ENCODE measurements around the gene HMX3.

Gene HMX3

GRCh38 chr10:123117644-123118417 is 17.9 kb upstream of the HMX3 start:
- TF ChIP-seq CTCF (IDR thresholded peaks at IDR 0.05; ENCODE audit: poor library complexity, severe bottlenecking) = no peak
- H3K27me3 ChIP-seq (ENCODE audit: insufficient read depth, poor library complexity, severe bottlenecking) = no peaks in the 10 kb centered on the region
- H3K36me3 ChIP-seq (ENCODE audit: low read depth) = no peaks in the 10 kb centered on the region
- ATAC-seq (ENCODE audit: low read depth) (no peak), DNase-seq (ENCODE audit: low spot score) (no peak)
- H3K27ac ChIP-seq (ENCODE audit: poor library complexity, severe bottlenecking) = no peak overlapping the region
- H3K9me3 ChIP-seq (ENCODE audit: severe bottlenecking) = no peaks in the 10 kb centered on the region
- H3K4me1 ChIP-seq (ENCODE audit: insufficient read depth, poor library complexity, severe bottlenecking) = no peaks in the 10 kb centered on the region
- H3K4me3 ChIP-seq (ENCODE audit: severe bottlenecking) = no peak overlapping the region

GRCh38 chr10:123119081-123119480 is 16.7 kb upstream of the HMX3 start:
- Histone ChIP-seq H3K4me3 (ENCODE audit: severe bottlenecking) (no peak overlapping the region), H3K4me1 (ENCODE audit: insufficient read depth, poor library complexity, severe bottlenecking) (no peaks in the 10 kb centered on the region), H3K36me3 (ENCODE audit: low read depth) (no peaks in the 10 kb centered on the region), H3K9me3 (ENCODE audit: severe bottlenecking) (no peaks in the 10 kb centered on the region), H3K27ac (ENCODE audit: poor library complexity, severe bottlenecking) (no peak overlapping the region), H3K27me3 (ENCODE audit: insufficient read depth, poor library complexity, severe bottlenecking) (no peaks in the 10 kb centered on the region)
- ATAC-seq (ENCODE audit: low read depth) = no peak
- no peak for TF ChIP-seq CTCF (IDR thresholded peaks at IDR 0.05; ENCODE audit: poor library complexity, severe bottlenecking)
- no peak for DNase-seq (ENCODE audit: low spot score)

GRCh38 chr10:123126246-123126645 is 9.5 kb upstream of the HMX3 start:
- Histone ChIP-seq H3K4me1 (ENCODE audit: insufficient read depth, poor library complexity, severe bottlenecking) (no peaks in the 10 kb centered on the region), H3K4me3 (ENCODE audit: severe bottlenecking) (no peak overlapping the region), H3K27me3 (ENCODE audit: insufficient read depth, poor library complexity, severe bottlenecking) (peaks cover 6% of the 10 kb centered on the region), H3K36me3 (ENCODE audit: low read depth) (no peaks in the 10 kb centered on the region), H3K27ac (ENCODE audit: poor library complexity, severe bottlenecking) (no peak overlapping the region), H3K9me3 (ENCODE audit: severe bottlenecking) (no peaks in the 10 kb centered on the region)
- TF ChIP-seq CTCF (IDR thresholded peaks at IDR 0.05; ENCODE audit: poor library complexity, severe bottlenecking) = no peak
- ATAC-seq (ENCODE audit: low read depth) = no peak
- no peak for DNase-seq (ENCODE audit: low spot score)

DNA sequence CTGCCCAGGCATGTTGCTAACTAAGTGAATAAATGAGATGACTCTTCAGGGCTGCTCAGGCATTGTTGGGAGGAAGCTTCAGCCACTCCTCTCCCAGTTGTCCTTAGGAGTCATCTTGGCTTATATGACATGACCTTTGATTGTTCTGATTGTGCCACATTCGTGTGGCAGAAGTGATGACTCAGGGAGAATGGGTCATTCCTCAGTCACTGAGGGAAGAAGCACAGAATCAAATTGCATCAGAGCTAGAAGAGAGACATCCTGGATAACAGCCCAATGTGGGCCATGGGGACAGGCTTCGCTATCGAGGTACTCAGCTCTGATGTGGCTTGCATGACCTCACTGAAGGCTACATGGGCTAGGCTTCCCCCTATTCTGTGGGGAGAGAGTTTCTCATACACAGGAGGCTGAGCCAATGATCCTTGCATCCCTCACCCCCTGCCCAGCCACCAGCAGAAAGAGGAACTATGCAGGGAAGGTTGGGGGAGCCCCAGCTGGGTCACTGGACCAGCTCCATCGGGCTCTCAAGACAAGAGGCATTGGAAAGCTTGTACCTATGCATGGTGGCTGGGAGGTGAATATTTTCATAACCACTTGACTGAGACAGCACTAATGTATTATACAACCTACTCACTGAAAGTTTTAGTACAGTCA is 6.0 kb upstream of the HMX3 start:
- ATAC-seq (ENCODE audit: low read depth) (no peak; the same call in 2 of the 3 replicates), DNase-seq (ENCODE audit: low spot score) (no peak)
- no peaks in the 10 kb centered on the region for H3K9me3 ChIP-seq (ENCODE audit: severe bottlenecking)
- H3K4me1 ChIP-seq (ENCODE audit: insufficient read depth, poor library complexity, severe bottlenecking) = no peaks in the 10 kb centered on the region
- H3K4me3 ChIP-seq (ENCODE audit: severe bottlenecking) = no peak overlapping the region
- H3K36me3 ChIP-seq (ENCODE audit: low read depth) = no peaks in the 10 kb centered on the region
- no peak for TF ChIP-seq CTCF (IDR thresholded peaks at IDR 0.05; ENCODE audit: poor library complexity, severe bottlenecking)
- H3K27me3 ChIP-seq (ENCODE audit: insufficient read depth, poor library complexity, severe bottlenecking) = peaks cover 41% of the 10 kb centered on the region
- H3K27ac ChIP-seq (ENCODE audit: poor library complexity, severe bottlenecking) = no peak overlapping the region

Measured in RWPE2 (cell line).